HS-5 (cell line): ENCODE measurements around the gene APOA5.
"Not testable (repeated sequence)": the region's sequence is repeated elsewhere in the genome, so short reads cannot be mapped to it uniquely, and the experiment has no call there.

Source experiments
- DNase-seq: peaks from one replicate; pipeline ENCODE4 v3.0.0-alpha.2; 2012; ENCODE audit warnings: low read depth

Gene APOA5

GRCh38 chr11:116773203-116774097, 18.2 kb downstream of the APOA5 start:
- DNase-seq: no peak

- DNase-seq: no peak
Observed at GRCh38 chr11:116772443-116773202, 19.1 kb downstream of the APOA5 start, which contains the start of gene BUD13. Gene BUD13, minus strand, starts transcription at chr11:116772987. Its CDS starts 23 bp downstream, at chr11:116772964.

GRCh38 chr11:116771935-116772334, 19.7 kb downstream of the APOA5 start:
- DNase-seq: no peak

GRCh38 chr11:116762132-116762531, 29.5 kb downstream of the APOA5 start:
- no peak for DNase-seq

- not testable (repeated sequence) for DNase-seq
Observed at GRCh38 chr11:116756044-116756443, 35.6 kb downstream of the APOA5 start.

DNA sequence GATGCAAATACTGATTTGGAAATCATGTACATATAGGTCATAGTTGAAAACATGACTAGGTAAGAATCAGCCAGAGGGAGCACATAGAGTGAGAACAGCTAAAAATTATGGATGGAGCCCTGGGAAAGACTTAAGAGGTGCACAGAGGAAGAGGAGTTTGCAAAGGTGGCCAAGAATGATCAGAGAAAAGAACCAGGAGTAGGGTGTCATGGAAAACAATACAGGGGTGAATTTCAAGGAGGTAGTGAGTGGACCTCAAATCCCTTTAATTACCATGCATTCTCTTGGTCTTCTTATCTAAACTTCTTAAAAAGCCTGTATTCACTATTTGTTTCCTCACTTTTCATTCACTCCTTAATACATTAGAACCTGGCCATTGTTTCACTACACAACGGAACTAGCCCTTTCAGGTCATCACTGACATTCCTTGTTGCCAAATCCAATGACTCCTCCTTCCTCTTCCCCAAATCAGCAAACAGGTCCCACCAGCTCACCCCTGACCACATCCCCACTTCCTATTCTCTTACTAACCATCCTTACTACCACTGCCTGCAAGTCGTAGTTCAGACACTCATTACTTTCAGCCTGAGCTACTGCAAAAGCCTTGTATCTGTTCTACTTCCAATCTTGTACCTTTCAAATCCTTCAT, 41.5 kb downstream of the APOA5 start:
- no peak for DNase-seq

- no peak for DNase-seq
Observed at GRCh38 chr11:116742104-116742503, 49.6 kb downstream of the APOA5 start.

DNA sequence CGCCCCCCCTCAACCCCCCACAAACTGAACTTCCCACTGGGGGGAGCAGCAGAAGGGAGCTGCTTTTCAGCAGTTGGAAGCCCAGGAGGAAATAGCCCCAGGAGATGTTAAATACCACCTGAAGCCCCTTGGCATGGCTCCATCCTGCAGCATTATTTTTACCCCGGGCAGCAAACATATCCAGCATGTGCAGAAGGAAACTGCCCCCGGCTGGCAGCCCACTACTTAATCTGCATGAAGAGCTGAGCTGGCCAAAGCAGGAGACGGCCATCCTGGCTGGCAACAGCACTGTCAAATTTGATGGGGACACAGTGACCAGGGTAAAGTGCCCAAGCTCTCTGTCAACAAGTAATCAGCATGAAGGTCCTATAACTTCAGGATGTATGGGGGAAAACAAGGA, 50.9 kb downstream of the APOA5 start:
- DNase-seq: no peak
